ENCODE measurements around the gene MYOC.

Gene MYOC

DNA sequence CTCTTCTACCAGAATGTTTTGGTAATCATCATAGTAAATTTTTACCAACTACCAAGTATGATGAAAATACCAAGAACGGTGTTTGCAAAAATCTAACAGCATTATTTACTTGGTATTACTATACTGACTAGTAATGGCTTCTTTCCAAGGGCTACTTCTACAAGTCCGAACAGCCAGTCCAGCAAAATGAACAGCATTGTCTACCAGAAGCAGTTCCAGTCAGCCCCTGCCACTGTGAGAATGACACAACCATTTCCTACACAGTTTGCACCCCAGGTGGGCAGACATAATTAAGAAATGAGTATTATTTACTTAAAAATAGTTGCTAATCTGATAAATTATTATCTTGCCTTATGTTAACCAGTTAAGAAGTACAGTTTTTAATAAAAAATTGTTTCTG is 64.3 kb downstream of the MYOC start:
- no peaks in the 10 kb centered on the region for H3K4me1 ChIP-seq
- no peak overlapping the region for H3K4me2 ChIP-seq (ENCODE audit: low read length)
- no peaks in the 10 kb centered on the region for H3K36me3 ChIP-seq (ENCODE audit: control insufficient read depth, insufficient read depth, low read length)
- no peaks in the 10 kb centered on the region for H3K9me3 ChIP-seq (ENCODE audit: control insufficient read depth, low read length)
- no peaks in the 10 kb centered on the region for H3K79me2 ChIP-seq
- H3K27me3 ChIP-seq (ENCODE audit: control insufficient read depth, insufficient read depth, low read length), result no peaks in the 10 kb centered on the region
- TF ChIP-seq CTCF (IDR thresholded peaks at IDR 0.05), result no peak
- H2AFZ ChIP-seq, result no peak overlapping the region
- no peak overlapping the region for H3K27ac ChIP-seq
- H3K9ac ChIP-seq, result no peak overlapping the region
- no peak overlapping the region for H3K4me3 ChIP-seq (ENCODE audit: low read depth, low read length)

- no peaks in the 10 kb centered on the region for H3K9me3 ChIP-seq (ENCODE audit: control insufficient read depth, low read length)
- no peaks in the 10 kb centered on the region for H3K4me1 ChIP-seq
- H3K9ac ChIP-seq, result no peak overlapping the region
- no peak overlapping the region for H3K4me2 ChIP-seq (ENCODE audit: low read length)
- H3K27me3 ChIP-seq (ENCODE audit: control insufficient read depth, insufficient read depth, low read length), result no peaks in the 10 kb centered on the region
- no peak overlapping the region for H2AFZ ChIP-seq
- no peak overlapping the region for H3K4me3 ChIP-seq (ENCODE audit: low read depth, low read length)
- H3K27ac ChIP-seq, result no peak overlapping the region
- no peaks in the 10 kb centered on the region for H3K36me3 ChIP-seq (ENCODE audit: control insufficient read depth, insufficient read depth, low read length)
- no peaks in the 10 kb centered on the region for H3K79me2 ChIP-seq
- no peak for TF ChIP-seq CTCF (IDR thresholded peaks at IDR 0.05)
Observed at GRCh38 chr1:171585715-171586114, 66.8 kb downstream of the MYOC start.
